Right lung (tissue), 5 donors: Measurements from ENCODE around the gene AGPAT2. TPM values are rescaled to one million over a fixed set of nuclear protein-coding genes. Genes with fewer than 3 reads are reported as not detected.

Source experiments
- DNase-seq, 2 donors: peaks; one replicate each; pipeline ENCODE4 v3.0.0-alpha.2; 2013
- polyA plus RNA-seq, 5 donors: library from polyadenylated mRNA; unstranded; fragments of 120-200 nt; gene quantifications; one replicate each; pipeline versions ENCODE4 v1.2.1 to v1.2.3, GENCODE V29; 2013; ENCODE audit warnings: inconsistent platforms in 1 of 5, low replicate concordance in 1 of 5; ENCODE audit not compliant: insufficient read length in 5 of 5, insufficient read depth in 1 of 5

The AGPAT2 gene
- polyA plus RNA-seq, 5 donors: 23.1 to 55.6 (median 27.8) TPM

DNA sequence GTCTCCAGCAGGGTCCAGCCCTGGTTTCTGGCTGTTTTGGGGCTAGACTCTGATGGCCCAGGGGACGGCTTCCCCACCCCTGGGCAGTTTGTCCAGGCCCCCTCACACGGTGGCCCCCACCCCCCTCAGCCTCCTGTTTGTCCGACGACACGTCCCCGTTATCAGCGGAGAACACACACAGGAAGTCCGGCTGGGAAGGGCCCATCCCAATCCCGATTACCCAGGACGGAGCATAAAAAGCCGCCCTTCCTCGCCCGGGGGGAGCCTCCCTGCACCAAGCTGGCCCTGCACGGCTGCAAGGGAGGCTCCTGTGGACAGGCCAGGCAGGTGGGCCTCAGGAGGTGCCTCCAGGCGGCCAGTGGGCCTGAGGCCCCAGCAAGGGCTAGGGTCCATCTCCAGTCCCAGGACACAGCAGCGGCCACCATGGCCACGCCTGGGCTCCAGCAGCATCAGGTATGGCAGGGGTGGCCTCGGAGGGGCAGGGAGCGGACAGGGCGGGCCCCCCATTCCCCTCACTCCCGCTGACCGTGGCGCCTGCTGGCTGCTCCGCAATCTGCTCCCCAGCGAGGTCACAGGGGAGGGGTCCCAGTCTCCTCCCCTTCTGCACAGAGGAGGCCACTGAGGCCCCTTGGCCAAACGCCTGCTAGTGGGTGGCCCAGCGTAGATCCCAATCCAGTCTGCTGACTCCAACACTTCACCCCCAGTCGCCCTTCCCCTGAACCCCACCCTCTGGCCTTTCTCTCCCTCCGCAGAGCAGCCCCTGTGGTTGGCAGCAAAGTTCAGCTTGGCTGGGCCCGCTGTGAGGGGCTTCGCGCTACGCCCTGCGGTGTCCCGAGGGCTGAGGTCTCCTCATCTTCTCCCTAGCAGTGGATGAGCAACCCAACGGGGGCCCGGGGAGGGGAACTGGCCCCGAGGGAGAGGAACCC is 24.3 kb downstream of the AGPAT2 start, which contains the start of gene EGFL7:
Gene EGFL7 (plus strand): TSS at position 261 of the 926 bp plus-strand sequence. CDS start 5,367 bp downstream, outside the sequence.
- DNase-seq: no peak

DNA sequence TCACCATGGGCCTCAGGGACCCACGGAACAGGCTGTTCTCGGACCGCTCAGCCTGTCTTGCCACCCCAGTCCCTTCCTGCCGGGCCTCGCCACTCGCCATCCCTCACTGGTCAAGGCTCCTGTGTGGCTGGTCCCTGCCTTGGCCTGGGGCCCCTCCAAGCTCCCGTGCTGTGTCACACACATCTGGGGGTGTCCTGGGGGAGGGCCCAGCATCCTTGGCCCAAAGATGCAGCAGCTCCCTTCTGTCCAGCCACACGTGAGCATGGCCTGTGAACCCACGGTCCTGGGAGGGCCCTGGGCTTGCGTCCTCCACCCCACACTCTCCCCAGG is 25.0 kb downstream of the AGPAT2 start:
- no peak for DNase-seq

DNA sequence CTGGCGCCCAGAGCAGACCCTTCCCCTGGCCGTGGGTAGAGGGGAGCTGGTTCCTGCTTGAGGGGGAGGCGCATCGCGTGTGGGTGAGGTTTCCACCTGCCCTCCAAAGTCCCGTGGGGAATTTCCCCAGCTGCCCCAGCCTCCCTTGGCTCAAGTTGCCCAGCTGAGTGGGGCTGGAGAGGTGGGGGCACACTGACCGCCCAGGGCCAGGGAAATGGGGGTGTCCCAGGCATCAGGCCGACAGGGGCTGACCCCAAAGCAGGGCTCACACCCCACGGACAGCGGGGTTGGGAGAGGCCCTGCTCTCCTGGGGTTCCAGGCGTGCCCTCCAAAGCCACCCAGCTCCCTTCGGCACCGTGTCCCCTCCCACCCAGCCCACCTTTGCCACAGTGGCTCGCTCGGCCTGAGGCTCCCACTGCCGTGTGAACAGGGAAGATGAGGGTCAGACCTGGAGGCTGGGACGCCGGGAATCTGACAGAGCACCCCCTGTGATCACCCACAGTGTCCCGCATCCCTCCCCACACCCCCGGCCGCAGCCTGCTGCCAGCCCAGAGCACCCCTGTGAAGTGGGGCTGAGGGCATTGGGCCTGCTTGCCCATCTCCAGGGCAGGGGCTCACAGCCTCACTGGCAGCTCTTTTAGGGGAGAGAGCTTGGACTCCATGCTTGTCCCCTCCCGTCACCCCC is 25.5 kb downstream of the AGPAT2 start:
- no peak for DNase-seq

DNA sequence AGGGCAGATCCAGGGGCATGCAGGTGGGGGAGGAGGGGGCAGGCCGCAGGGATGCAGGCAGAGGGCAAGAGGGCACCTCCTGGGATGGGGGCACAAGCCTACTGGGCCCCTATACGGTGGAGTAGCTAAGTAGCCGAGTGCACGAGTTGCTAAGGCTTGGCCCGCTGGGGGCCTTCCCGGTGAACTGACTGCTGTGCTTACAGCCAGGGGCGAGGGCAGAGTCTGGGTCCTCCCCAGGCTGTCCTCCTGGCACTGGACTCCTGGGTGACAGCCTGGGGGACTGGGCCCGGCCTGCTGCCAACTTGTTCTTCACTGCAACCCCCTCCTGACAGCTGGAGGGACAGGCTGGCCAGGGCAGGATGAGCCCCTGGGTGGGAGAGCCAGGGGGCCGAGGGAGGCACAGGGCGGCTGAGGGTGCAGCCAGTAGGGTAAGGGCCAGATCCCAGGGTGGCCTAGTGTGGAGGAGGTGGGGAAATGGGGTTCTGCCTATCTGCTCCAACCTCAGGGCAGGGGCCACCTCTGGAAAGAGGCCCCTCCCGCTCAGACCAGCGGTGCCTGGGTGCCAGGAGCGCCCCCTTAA is 26.2 kb downstream of the AGPAT2 start:
- DNase-seq: no peak

DNA sequence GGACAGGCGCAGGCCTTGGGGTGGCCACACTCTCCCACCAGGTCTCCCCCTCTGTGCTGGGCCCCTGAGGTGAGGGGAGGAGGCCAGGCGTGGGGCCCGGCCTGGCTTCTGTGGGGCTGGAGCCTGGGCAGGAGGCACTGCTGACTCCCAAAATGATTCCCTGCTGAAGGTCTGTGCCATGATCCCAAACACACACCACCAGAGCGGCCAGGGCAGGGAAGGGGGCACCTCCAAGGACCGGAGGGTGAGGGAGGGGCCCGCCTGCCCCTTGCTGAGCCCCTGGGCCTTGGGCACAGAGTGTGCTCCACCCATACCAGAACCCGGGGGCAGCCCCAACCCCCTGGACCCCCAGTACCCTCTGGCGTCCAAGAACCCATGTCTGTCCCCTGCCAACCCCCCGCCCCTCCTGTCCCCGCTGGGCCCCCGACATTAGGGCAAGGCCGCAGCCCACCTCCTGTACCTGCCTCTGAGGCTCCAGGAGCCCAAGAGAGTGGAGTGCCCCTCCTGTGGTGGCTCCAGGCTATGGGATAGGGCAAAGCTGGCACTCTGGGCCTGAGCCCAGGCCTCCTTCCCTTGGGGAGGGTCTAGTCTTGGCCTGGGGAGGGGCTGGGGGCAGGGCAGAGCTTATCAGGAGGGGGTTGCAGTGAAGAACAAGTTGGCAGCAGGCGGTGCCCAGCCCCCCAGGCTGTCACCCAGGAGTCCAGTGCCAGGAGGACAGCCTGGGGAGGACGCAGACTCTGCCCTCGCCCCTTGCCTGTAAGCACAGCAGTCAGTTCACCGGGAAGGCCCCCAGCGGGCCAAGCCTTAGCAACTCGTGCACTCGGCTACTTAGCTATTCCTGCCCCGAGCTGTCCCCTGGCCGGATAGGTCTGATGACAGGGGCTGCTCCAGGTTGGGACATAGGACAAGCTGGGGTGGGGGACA is 27.1 kb downstream of the AGPAT2 start:
- no peak for DNase-seq

DNA sequence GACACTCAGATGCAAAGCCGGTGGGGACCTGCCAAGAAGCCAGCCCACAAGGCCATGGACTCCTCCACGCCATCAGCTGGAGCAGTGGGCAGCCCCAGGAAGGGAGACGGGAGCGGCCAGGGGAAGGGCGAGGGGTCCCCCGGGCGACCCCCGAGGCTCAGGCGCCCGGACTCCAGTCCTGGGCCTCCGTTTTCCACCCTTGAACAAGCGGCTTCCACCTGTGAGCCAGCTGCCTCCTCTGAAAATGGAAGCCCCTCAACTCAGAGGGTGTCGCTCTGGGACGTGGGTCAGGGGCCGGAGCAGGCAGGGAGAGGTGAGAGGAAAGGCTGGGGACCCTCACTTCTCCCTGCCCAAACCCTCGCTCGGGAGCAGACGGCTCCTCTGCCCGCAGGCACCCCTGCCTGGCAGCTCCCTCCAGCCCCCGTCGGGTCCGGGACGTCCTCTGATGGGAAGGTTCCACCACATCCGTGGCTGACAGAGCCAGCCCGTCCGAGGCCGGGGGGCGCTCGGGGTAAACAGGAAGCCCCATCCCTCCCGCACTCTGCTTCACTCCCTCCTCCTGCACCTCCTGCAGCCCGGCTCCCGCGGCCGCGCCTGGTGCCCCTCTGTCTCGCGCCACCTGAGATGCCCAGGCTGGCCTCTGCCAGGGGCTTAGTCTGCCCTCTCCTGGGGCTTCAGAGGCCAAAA is 28.3 kb downstream of the AGPAT2 start:
- DNase-seq: no peak

DNA sequence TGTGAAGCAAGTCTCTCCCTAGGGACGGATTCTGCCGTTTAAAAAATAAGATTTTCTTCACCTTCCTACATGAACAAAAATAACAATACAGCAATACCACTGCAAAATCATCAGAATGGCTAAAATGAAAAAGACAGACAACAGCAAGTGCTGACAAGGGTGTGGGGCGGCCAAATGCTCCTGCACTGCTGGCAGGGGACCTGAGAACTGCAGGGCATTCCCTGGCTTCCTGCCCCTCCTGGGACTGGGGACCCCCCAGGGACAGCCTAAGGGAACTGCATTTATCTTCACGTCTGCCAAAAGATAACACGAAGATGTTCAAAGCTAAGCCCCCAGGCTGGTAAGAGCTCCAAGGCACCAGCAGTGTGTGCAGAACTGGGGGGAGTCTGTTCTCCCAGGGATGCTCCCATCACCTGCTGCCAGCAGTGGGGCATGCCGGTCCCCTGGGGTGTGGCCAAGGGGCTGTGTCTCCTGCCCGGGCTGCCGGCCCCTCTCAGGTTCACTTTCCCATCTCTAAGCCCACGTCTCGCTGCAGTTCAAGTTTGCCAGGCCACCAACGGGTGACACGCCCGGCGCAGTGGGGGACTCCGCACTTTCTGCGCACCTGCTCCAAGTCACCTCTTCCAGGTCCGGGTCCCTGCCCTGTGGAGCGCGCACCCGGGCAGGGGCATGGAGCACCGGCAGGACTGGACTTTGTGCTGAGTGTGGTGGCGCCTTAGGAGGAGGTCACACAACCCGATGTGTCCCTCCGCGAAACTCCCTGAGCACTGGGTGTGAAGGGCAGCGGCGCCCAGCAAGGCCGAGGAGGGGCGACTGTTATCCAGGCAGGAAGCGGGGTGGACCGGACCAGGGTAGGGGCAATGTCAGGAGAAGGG is 29.0 kb downstream of the AGPAT2 start:
- DNase-seq: no peak

DNA sequence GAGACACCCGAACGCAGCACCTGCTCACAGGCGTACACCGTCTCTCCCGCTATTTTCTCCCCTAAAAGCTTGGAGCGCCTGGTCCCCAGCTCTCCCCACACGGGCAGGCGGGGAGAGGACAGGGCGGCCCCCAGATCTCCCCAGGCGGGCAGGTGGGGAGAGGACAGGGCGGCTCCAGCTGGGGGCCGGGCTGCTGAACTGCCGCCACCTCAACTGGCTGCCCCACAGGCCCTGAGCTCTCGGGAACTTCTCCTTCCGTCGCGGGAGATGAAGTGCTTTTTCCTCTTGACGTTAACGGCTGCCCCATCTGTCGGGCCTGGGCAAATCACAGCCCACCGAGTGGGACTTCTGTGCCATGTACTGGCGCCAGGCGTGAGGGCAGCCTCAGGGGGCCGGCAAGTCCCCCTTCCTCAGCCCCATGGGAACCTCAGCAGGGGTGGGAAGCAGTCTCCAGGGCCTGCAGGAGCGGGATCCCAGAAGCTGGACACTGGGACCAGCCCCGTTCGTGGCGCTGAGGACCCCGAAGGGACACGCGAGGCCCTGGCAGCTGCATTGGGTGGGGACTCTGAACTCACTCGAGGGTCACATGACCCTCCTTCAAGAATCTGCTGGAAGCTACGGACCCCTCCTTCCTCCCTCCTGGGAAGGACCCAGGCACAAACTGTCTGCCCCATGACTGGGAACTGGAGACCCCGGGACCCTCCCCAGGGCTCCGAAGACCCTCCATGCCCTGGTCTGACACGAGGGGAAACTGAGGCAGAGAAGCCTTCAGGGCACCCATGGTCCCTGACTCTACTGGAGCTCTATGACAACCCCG is 30.3 kb downstream of the AGPAT2 start:
- no peak for DNase-seq

DNA sequence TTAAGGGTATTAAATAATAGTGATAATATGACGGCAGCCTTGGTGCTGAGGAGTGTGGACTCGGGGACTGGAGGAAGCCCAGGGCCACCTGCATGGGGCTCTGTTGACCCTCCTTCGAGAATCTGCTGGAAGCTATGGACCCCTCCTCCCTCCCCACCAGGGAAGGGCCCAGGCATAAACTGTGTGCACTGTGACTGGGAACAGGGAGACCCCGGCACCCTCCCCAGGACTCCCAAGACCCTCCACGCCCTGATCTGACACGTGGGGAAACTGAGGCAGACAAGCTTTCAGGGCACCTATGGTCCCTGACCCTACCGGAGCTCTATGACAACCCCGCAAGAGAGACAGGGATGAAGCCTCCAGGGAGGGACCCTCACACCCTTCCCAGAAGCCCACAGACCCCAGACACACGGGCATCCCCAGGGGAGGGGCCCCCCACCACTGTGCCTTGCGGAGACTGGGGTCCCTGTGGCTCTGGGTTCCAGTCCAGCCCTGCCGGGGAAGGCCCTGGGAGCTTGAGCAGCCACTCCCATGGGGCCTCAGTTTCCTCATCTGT is 31.0 kb downstream of the AGPAT2 start:
- DNase-seq: no peak

DNA sequence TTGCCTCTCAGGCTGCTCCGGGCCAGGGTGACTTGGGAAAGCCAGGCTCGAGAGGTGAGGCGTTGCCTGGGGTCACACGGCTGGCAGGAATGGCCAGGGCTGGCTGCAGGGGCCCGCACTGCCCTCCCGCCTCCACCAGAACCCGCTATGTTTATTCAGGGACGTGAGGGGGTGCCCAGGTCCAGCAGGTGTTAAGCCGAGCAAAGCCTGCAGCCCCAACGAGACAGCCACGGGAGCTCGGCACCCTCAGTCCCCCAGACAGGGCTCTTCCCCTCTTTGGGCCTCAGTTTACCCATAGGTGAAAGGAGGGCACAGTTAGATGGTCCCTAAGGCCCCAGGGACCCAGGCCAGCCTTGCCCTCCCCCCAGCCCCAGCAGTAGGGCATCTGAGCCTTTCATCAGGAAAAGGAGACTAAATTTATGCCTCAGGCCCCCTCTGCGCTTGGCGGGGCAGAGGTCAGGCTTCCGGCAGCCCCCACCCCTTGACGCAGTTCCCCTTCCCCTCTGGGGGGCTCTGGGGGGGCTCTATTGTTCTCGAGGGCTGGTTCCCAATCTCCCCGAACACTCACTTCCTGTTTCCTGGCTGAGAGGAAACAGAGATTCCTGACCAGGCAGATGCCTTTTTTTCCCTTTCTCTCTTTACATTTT is 31.6 kb downstream of the AGPAT2 start:
- DNase-seq: no peak

DNA sequence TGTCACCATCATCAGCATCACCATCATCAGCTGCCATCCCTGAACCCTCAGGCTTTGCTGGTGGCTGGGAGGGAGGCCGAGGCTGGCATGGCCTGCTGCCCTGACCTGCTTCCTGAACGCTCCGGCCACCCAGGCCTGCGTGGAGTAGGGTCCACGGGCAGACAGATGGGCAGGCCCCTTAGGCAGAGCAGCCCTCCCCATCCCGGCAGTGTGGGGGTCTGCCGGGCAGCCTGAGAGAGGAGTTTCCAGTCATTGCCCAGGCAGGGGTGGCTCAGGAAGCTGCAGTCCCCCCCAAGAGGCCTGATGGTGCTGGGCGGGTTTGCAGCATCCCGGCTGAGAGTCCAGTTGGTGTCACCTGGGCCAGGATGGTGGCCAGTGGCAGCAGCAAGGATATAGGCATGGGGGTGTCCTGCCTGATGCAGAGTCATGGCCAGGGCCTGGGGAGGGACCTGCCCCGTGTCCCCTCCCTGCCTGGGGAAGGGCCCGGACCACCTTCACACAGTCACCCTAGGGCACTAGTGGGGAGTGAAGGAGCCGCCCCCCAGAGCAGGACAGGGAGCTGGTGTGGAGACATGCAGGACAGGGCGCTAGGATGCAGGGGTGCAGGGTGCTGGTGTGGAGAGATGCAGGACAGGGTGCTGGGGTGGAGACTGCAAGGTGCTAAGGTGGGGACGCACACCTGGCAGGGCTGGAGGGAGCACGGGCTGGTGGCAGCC is 32.3 kb downstream of the AGPAT2 start:
- DNase-seq: no peak

DNA sequence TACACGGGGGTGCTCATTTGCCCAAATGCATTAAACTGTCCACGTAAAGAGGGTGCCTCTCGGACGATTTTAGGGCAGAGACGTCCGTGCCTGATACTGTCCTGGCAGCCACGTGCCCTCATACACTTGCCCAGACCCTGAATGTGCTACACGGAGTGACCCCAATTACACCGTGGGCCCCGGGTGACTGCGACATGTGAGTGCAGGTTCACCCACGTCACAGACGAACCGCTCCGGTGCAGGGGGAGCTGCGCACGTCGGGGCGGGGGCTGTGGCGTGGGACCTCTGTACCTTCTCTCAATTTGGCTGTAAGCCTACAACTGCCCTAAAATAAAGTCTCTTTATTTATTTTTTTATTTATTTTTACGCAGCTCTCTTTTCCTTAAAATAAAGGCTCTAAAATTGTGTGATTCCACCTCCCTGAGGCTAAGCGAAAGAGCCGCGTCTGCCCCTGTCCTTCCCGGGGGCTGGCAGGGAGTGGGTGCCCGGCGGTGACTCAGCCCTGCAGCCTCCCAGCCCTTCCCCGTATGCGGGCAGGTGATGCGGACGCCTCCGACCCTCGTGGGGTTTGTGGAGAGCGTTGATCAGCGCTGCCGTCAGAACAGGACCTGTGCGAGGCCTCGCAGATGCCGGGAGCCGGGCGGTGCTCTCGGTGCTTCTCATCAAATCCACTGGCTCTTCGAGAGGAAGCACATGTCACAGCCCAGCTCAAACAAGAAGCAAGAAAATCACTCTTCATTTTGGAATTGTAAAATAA is 33.8 kb downstream of the AGPAT2 start:
- DNase-seq: no peak

DNA sequence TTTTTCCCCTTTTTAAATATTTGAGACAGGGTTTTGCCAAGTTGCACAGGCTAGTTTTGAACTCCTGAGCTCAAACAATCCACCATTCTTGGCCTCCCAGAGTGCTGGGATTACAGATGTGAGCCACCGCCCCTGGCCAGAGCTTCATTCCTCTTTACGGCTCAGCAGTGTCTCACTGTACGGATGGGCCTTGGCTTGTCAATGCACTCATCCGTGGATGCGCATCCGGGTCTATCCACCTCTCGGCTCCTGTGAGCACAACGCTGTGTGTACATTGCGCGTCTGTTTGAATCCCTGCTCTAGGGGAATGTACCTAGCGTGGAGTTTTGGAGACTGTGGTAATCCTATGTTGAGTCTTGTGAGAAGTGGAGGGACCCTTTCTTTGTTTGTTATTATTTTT is 35.4 kb downstream of the AGPAT2 start:
- no peak for DNase-seq

DNA sequence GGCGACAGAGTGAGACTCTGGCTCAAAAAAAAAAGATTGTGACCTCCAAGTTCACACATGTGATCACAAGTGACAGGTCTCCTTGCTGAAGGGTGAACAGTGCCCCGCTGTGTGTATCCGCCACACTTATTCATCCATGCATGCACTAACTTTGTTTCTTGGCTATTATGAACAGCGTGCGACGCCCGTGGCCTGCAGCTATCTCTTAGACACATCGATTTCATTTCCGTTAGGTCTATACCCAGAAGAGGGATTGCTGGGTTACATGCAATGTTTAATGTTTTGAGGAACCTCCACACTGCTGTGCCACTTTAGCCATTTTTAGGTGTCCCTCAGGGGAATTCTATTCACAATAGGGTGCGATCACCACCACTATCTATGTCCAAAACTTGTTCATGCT is 36.6 kb downstream of the AGPAT2 start:
- DNase-seq: no peak

DNA sequence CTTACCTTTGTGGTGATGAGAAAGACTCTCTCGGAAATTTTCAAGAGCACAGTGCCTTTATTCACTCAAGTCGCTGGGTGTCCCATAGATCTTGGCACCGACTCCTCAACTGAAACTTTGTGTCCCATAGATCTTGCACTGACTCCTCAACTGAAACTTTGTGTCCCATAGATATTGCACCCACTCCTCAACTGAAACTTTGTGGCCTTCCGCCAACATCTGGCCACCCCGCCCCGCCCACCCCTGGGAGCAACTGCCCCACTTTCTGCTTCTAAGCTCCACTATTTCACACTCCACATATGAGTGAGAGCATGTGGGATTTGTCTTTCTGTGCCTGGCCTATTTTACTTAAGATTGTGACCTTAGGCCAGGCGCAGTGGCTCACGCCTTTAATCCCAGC is 37.2 kb downstream of the AGPAT2 start:
- no peak for DNase-seq

DNA sequence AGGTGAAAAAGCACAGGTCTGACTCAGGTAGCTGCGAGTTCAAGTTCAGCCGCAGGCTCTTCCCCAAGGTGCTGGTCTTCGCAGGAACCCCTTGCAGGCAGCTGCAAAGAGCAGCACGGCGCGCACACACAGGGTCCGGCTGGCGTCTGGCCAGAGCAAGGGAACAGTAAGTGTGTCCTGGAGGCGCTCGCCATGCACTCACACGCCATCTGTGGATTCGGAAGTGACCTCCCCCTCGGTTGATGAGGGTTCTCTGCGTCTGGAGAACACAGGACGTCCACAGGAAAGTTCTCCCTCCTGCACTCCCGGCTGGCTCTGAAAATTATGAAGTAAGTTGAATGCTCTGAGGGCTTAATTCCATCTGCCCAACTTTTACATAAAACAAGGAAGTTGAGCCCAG is 38.5 kb downstream of the AGPAT2 start:
- no peak for DNase-seq
